Adrenal gland (tissue), 12 donors: ENCODE results near the gene TPBG. TPM values are rescaled to one million over a fixed set of nuclear protein-coding genes. Genes with fewer than 3 reads are reported as not detected.

ENCODE experiments used
- DNase-seq, 7 donors: peaks; one replicate each; pipeline ENCODE4 v3.0.0-alpha.2; 2019 to 2020
- H3K27ac ChIP-seq, 5 donors: fragments of 200-600 bp; sonication (generic) in 4 of 5; 1 replicate in 3 of 5; 2 replicates in 2 of 5; pipeline versions ENCODE4 v1.5.1 to v1.8.0; 2016 to 2020; ENCODE audit warnings: mild to moderate bottlenecking in 1 of 5
- H3K27me3 ChIP-seq: fragments of 200-600 bp; 2 replicates; pipeline ENCODE4 v1.8.0; 2021
- H3K36me3 ChIP-seq, 2 donors: fragments of 200-600 bp; replicated peaks in 1 of 2; 1 replicate in 1 of 2; 2 replicates in 1 of 2; pipeline versions ENCODE4 v1.5.1 to v1.8.0; 2018 to 2022
- H3K4me1 ChIP-seq, 2 donors: fragments of 200-600 bp; replicated peaks in 1 of 2; 1 replicate in 1 of 2; 2 replicates in 1 of 2; pipeline versions ENCODE4 v1.5.1 to v1.8.0; 2018 to 2021
- H3K4me3 ChIP-seq, 4 donors: fragments of 200-600 bp; sonication (generic) in 3 of 4; one replicate each; pipeline ENCODE4 v1.5.1; 2016 to 2018
- H3K9me3 ChIP-seq, 3 donors: fragments of 200-600 bp; sonication (generic) in 1 of 3; replicated peaks in 1 of 3; 1 replicate in 2 of 3; 2 replicates in 1 of 3; pipeline versions ENCODE4 v1.5.1 to v1.8.0; 2016 to 2021
- CTCF ChIP-seq, 6 experiments: fragments of 450-650 bp in 4 of 6; fragments of 200-600 bp in 2 of 6; sonication (generic) in 1 of 6; IDR thresholded peaks; 1 replicate in 5 of 6; 2 replicates in 1 of 6; pipeline versions ENCODE4 v1.5.1 to v1.8.0; 2016 to 2021; ENCODE audit warnings: antibody characterized with exemption in 6 of 6, mild to moderate bottlenecking in 2 of 6, moderate library complexity in 1 of 6
- POLR2A ChIP-seq, 2 donors: fragments of 450-650 bp; IDR thresholded peaks; one replicate each; pipeline ENCODE4 v1.6.1; 2017; ENCODE audit warnings: antibody characterized with exemption in 2 of 2, mild to moderate bottlenecking in 2 of 2, moderate library complexity in 1 of 2
- WGBS, 4 donors: extraction: QIAGEN DNeasy Blood & Tissue Kit in 2 of 4; methylation state at CpG; one replicate each; pipeline versions ENCODE4 v1.1.5 to v1.1.7; 2013 to 2017; 5-methylcytosine and 5-hydroxymethylcytosine counted together
- intact Hi-C, 2 donors: fragments of 100-400 bp; cut with DNase I; formaldehyde crosslinking; loops; one replicate each; pipeline versions ENCODE4 v1.14.1 to v1.15.0; 2022 to 2023
- polyA plus RNA-seq, 3 donors: library from polyadenylated mRNA; stranded (reverse); fragments of 200-250 nt in 2 of 3; fragments of 350-450 nt in 1 of 3; fragmentation: Illumina TruSeq in 1 of 3; extraction: RNeasy Lipid Tissue Mini Kit (QIAGEN cat#74804) in 1 of 3; gene quantifications; one replicate each; pipeline ENCODE4 v1.2.3, GENCODE V29; 2013 to 2014
- total RNA-seq, 9 donors: library from RNA; depleted of rRNA in 4 of 9; stranded (reverse); fragments of >200 nt in 4 of 9; fragments of 120-200 nt in 1 of 9; fragmentation: NEBNext Ultra II Directional in 1 of 9; extraction: Animal tissue kit (Norgen Biotek cat#: 25700) in 1 of 9; gene quantifications; one replicate each; pipeline versions ENCODE4 v1.1.0 to v1.2.4, GENCODE V29; 2013 to 2023
- donor health status: healthy with polysubstance abuse.
- donor health status: Bipolar disorder and iron deficiency.
- donor health status: DM: yes; HTN: yes; CAD: no.
- donor health status: DM: no; HTN: no; CAD: no.
- donor health status: DM: no; HTN: no; CAD: no.
- donor health status: DM: yes; HTN: yes; CAD: no.

The TPBG gene
- total and polyA plus RNA-seq, 12 donors = 1.2 to 10.2 (median 3.7) TPM

GRCh38 chr6:82362144-82362543 lies 1.5 kb upstream of the TPBG start:
- Histone ChIP-seq H3K4me3 (no peak overlapping the region), H3K4me1 (peaks cover 13 to 17% of the 10 kb centered on the region in 2 donors)

GRCh38 chr6:82362878-82363427 lies 664 bp upstream of the TPBG start:
- no peaks in the 10 kb centered on the region for H3K36me3 ChIP-seq
- intact Hi-C loops = no loop called here
- WGBS, 4 donors = 4 to 11% (median 4%) methylated on average over 13 of the region's 13 CpGs
- H3K4me3 ChIP-seq = peak overlapping the region in 3 of 4 donors; percentile 22 to 54 (median 38)
- H3K9me3 ChIP-seq = no peaks in the 10 kb centered on the region
- H3K27ac ChIP-seq = no peak overlapping the region
- peaks cover 22% of the 10 kb centered on the region for H3K27me3 ChIP-seq
- TF ChIP-seq POLR2A (IDR thresholded peaks at IDR 0.05) = no peak
- TF ChIP-seq CTCF (IDR thresholded peaks at IDR 0.05) = no peak
- peaks cover 13 to 17% of the 10 kb centered on the region in 2 donors for H3K4me1 ChIP-seq
- no peak for DNase-seq

More at GRCh38 chr6:82362144-82362543, 1.5 kb upstream of the TPBG start:
- no peaks in the 10 kb centered on the region for H3K9me3 ChIP-seq
- intact Hi-C loops = no loop called here
- no peaks in the 10 kb centered on the region for H3K36me3 ChIP-seq
- WGBS, 4 donors = 47 to 60% (median 56%) methylated on average over 4 of the region's 4 CpGs
- TF ChIP-seq POLR2A (IDR thresholded peaks at IDR 0.05) = no peak
- no peak for TF ChIP-seq CTCF (IDR thresholded peaks at IDR 0.05)
- H3K27me3 ChIP-seq = peaks cover 22% of the 10 kb centered on the region
- H3K27ac ChIP-seq = no peak overlapping the region
- DNase-seq = no peak

DNA sequence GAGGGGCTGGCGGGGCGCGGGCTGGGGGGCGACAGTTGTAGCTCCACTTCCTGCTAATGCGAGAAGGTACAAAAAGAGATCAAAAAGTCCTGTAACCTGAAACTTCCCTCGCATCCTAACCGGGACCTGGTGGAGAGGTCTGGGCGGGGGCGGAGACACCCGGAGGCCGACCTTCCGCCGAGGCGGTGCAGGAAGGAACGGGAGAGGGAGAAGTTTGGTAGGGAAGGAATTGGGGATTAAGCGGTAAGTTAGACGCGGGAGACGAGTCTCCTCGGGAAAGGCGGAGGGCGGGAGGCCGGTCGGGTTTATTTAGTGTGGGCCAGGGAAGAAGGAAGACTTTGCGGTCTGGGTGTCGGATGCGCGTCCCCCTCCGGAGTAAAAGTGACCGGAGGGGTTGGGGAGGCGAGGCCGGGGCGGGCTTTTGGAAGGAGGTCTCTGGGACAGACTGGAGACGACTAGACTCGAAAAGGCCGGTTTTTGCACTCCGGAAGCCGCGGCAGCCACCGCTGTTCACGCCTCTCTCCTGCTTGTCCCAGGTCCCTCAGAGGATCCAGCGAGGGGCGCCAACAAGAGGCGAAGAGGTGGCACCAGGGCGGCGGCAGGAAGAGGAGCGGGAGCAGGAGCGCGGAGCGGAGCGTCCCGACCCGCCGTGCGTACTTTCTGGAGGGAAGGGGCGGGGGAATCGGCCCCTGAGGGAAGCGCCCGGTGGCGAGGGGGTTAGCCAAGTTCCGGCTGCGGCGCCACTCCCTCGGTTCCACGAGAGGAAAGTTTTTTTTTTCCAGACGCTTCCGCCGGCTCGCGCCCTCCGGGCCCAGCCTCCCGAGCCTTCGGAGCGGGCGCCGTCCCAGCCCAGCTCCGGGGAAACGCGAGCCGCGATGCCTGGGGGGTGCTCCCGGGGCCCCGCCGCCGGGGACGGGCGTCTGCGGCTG lies 734 bp downstream of the TPBG start:
- DNase-seq = peak in 5 of 7 donors; percentile 4 to 27 (median 22)
- whole genome bisulfite sequencing, 4 donors = 1% methylated on average over 48 to 88 of the region's 88 CpGs
- intact Hi-C loops = no loop called here
- H3K4me3 ChIP-seq = peak overlapping the region in 3 of 4 donors; percentile 22 to 54 (median 38)
- no peaks in the 10 kb centered on the region for H3K36me3 ChIP-seq
- H3K27me3 ChIP-seq = peaks cover 22% of the 10 kb centered on the region
- no peaks in the 10 kb centered on the region for H3K9me3 ChIP-seq
- H3K4me1 ChIP-seq = peaks cover 13 to 17% of the 10 kb centered on the region in 2 donors
- H3K27ac ChIP-seq = peak overlapping the region in 2 of 5 donors; percentile 63 to 64
- TF ChIP-seq POLR2A (IDR thresholded peaks at IDR 0.05) (no peak), CTCF (IDR thresholded peaks at IDR 0.05) (no peak)

- intact Hi-C loops = no loop called here
- H3K4me3 ChIP-seq = peak overlapping the region in 2 of 4 donors; percentile 38 to 54
- TF ChIP-seq CTCF (IDR thresholded peaks at IDR 0.05) (no peak), POLR2A (IDR thresholded peaks at IDR 0.05) (no peak)
- H3K27me3 ChIP-seq = peaks cover 22% of the 10 kb centered on the region
- peaks cover 13 to 17% of the 10 kb centered on the region in 2 donors for H3K4me1 ChIP-seq
- WGBS, 4 donors = 9 to 27% (median 15%) methylated on average over 14 to 67 of the region's 67 CpGs
- no peaks in the 10 kb centered on the region for H3K9me3 ChIP-seq
- peak overlapping the region in 2 of 5 donors; percentile 63 to 64 for H3K27ac ChIP-seq
- no peaks in the 10 kb centered on the region for H3K36me3 ChIP-seq
- peak in 3 of 7 donors; percentile 2 to 13 (median 7) for DNase-seq
Measured at GRCh38 chr6:82365016-82365795, 1.6 kb downstream of the TPBG start.
